GM18861 (cell line): ENCODE measurements around the gene INO80E.
"Not testable (repeated sequence)": the region's sequence is repeated elsewhere in the genome, so short reads cannot be mapped to it uniquely, and the experiment has no call there.

ENCODE experiments used
- ATAC-seq: cut with Tn5 transposase; IDR thresholded peaks from one replicate; pipeline ENCODE4 v1.9.1; 2021; ENCODE audit not compliant: unreplicated experiment

INO80E gene, protein sequence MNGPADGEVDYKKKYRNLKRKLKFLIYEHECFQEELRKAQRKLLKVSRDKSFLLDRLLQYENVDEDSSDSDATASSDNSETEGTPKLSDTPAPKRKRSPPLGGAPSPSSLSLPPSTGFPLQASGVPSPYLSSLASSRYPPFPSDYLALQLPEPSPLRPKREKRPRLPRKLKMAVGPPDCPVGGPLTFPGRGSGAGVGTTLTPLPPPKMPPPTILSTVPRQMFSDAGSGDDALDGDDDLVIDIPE

DNA sequence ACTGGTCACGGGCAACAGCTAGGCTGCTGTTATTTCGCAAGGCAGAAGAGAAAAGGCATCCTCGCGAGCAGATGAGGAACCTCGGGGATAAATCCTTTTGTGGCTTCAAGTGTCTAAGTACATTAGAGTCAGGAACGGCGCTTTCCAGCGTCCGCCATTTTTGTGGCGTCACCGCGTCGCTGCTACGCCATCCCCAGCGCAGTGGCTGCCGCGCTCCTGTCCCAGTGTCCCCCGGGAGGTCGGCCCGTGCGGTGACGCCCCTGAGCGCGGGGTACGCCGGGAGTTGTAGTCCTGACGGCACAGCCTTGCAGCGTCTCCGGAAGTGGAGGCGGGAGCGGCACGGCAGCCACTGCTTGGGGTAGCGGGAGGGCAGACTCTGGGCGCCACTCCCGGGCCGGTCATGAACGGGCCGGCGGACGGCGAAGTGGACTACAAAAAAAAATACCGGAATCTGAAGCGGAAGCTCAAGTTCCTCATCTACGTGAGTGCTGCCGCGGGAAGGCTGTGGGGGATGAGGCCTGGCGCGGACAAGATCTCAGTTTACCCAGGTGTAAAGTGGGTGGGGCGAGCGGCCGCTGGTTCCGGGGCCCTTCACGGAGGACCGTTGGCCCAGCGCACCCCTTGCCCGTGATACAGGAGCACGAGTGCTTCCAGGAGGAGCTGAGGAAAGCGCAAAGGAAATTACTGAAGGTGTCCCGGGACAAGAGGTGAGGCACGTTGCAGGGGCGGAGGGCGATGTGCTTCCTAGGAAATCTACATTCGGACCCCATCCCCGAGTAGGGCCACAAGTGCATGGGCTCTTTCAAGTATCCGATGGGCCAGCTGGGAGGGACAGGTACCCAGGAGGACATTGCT lies at the start of gene INO80E:
Gene INO80E, plus strand, starts transcription at position 331 of the 855 bp plus-strand sequence. Its CDS starts 70 bp downstream, at position 401.
- ATAC-seq = peak; percentile 88

DNA sequence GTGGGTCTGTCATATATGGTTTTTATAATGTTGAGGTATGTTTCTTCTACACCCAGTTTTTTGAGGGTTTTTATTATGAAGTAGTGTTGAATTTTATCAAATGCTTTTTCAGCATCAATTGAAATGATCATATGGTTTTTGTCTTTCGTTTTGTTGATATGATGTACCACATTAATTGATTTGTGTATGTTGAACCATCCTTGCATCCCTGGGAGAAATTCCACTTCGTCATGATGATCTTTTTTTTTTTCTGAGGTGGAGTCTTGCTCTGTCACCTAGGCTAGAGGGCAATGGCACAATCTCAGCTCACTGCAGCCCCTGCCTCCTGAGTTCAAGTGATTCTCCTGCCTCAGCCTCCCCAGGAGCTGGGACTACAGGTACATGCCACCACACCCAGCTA lies 48.1 kb upstream of the INO80E start:
- ATAC-seq = no peak

DNA sequence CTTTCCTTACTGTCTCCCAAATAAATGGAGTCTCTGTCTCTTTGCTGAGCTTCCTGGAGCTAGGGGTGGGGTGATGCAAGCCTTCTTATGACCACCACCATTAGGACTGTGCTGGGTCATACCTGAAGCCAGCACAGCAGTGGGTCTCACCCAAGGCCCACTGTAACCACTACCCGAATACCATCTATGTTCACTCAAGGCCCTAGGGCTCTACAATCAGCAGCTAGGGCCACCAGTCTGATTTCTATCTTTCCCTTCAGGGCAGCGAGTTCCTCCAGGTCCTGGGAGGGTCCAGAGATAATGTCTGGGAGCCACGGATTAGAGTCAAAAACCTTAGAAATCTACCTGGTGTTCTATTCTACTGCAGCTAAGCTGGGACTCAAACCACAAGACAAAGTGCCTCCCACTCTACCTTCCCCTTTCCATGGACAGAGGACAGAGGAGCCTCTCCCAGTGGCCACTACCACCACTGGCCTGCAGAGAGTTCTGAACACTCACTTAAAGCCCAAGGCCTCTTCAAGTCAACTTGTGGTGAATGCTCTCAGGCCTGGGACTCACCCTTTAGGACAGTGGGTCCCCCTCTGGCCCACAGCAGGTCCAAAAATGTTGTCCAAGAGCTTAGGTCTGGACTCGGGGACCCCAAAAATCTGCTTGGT lies 45.1 kb upstream of the INO80E start:
- no peak for ATAC-seq

DNA sequence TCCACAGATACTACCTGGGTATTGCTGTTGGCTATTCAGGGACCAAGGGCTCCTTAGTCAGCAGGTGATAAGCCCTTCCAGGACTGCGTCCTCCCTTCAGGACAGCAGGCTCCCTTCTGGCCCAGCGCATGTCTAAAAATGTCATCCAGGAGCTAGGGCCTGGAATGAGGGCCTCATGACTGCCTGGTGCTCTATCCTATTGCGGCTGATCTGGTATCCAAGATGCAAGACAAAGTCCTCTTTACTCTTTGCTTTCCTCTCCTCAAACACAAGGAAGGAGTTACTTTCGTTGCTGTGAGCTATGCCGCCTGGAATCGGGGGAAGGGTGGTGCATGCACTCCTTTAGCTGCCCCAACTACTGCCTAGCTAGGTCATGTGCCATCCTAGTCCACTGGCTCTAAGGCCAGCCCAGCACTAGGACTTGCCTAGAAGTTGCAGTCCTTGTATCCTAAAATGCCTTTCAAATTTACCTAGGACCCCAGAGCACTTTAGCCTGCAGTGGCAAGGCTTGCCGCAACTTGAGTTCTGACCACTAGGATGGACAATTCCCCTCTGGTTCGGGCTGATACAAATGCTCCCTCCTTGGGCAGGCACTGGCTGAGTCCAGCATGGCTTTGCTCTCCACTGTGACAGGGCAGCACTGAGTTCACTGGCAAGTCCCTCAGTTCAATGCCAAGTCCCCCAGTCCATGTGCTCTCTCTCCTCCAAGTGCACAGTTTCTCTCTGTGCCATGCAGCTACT lies 44.2 kb upstream of the INO80E start:
- no peak for ATAC-seq

DNA sequence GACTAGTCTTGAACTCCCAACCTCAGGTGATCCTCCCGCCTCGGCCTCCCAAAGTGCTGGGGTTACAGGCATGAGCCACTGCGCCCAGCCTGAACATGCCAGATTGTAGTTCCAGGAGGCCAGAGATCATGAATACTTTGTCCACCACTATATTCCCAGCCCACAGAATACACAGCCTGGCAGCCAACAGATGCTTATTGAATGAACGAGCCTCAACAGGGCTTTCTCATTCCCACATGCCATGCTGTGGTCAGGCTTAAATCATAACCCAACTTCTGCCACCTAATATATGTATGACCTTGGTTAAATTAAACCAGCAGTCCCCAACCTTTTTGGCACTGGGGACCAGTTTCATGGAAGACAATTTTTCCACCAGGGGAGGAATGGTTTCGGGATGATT lies 37.3 kb upstream of the INO80E start:
- ATAC-seq = no peak

DNA sequence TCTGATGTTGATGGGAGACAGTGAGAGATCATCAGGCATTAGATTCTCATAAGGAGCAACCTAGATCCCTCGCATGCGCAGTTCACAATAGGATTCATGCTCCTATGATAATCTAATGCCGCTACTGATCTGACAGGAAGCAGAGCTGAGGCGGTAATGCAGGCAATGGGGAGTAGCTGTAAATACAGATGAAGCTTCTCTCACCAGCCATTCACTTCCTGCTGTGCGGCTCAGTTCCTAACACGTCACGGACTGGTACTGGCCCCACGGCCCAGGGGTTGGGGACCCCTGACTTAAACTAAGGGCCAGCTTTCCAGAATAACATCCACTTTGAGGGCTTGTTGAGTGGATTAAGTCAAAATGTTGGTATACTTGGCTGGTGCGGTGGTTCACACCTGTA lies 36.7 kb upstream of the INO80E start:
- ATAC-seq = no peak

DNA sequence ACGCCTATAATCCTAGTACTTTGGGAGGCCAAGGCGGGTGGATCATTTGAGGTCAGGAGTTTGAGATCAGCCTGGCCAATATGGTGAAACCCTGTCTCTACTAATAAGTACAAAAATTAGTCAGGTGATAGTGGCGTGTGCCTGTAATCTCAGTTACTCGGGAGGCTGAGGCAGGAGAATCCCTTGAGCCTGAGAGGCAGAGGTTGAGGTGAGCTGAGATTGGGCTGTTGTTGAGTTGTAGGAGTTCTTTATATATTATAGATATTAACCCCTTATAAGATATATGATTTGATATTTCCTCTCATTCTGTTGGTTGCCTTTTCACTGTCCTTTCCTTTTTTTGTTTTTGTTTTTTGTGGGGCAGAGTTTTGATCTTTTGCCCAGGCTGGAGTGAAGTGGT lies 36.2 kb upstream of the INO80E start:
- not testable (repeated sequence) for ATAC-seq

DNA sequence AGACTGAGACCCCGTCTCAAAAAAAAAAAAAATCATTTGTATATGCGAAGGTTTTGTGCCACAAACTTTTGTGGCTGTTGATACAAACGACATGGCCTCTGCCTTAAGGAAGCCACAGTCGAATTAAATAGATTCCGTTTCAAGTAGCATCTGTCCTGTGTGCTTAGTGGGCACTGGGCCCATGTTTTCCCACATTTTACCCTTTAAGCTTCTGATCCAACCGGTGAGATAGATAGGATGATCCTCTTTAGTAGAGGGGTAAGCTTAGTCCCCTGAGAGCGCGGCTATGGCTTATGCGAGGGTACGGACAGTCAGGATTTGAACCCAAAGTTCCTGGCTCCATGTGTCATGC lies 34.9 kb upstream of the INO80E start:
- no peak for ATAC-seq

DNA sequence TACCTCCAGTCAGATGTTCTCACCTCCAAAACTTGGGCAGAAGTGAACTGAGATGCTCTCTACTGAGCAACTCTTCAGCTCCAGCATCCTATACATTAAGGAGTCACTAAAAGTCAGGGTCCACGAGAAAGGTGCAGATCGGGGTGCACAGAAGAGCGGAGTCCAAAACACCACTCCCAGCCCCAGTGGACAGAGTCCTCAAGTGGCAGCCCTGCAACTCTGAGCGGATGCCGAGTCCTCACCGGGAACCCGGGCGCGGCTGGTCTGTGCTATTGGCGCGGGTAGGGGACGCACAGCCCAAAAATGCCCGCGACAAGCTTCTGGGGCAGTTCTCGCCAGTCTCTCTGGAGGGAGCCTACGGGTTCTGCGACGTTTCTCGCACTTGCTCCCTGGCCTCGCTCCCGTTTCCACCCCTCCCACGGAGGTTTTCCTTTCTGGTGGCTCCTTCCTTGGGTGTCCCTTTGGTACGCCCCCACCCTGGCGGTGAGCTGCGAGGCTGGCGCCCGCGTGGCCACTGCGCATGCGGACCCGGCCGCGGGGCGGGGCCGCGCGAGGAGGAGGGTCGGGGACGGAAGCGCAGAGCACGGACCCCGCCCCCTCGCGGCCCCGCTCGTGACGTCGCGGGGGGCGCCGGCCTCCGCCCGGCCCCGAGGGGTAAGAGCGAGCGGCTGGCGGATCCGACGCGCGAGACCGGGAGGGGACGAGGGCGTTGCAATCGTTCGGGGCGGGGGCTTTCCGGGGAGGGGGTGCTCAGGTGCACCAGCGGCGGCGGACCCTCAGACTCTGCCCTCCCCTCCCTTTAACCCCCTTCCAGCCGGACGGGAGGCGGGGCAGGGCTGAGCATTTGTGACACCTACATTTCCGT lies 34.3 kb upstream of the INO80E start, which contains the start of gene TMEM219:
Gene TMEM219, plus strand, starts transcription at position 601 of the 865 bp plus-strand sequence. CDS start 1,065 bp downstream, outside the sequence.
- peak; percentile 93 for ATAC-seq

DNA sequence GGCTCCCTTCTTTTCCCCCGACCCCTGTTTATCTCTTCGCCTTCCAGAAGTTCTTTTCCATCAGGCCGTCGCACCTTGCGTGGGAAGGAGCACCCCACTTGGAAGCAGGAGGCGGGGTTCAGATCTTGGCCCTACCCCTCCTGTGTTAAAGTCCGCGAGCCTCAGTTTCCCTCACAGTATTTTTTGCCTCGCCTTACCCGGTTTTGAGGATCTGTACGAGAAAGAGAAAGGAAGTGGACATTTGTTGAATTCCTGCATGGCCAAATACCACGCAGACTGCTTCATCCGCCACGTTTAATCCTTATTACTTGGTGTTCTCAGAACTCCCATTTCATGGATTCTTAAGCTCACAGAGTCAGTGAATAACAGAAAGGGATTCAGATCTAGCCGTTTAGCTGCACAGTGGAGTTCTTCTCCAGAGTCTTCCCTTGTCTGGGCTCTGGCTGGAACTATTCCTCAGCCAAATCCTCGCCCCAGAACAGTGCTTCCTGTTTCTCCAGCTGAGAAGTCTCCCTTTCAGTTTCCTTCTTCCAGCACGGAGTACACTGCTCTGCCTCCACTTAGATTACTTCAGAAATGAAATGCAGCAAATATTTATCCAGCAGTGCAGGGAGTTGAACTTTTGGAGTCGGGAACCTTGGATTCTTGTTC lies 33.6 kb upstream of the INO80E start:
- no peak for ATAC-seq

DNA sequence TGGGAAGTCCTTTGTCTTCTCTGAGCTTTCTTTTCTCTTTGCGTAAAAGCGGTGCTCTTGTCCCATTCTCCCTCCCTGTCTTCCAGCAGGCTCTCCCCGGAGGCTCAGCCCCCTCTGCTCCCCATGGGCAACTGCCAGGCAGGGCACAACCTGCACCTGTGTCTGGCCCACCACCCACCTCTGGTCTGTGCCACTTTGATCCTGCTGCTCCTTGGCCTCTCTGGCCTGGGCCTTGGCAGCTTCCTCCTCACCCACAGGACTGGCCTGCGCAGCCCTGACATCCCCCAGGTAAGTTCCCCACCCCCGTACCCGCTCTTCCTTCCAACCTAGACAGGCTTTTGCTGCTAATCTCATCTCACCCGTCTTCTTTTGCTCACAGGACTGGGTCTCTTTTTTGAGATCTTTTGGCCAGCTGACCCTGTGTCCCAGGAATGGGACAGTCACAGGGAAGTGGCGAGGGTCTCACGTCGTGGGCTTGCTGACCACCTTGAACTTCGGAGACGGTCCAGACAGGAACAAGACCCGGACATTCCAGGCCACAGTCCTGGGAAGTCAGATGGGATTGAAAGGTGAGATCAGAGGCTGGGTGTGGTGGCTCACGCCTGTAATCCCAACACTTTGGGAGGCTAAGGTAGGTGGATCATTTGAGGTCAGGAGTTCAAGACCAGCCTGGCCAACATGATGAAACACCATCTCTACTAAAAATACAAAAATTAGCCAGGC lies 32.9 kb upstream of the INO80E start:
- no peak for ATAC-seq

DNA sequence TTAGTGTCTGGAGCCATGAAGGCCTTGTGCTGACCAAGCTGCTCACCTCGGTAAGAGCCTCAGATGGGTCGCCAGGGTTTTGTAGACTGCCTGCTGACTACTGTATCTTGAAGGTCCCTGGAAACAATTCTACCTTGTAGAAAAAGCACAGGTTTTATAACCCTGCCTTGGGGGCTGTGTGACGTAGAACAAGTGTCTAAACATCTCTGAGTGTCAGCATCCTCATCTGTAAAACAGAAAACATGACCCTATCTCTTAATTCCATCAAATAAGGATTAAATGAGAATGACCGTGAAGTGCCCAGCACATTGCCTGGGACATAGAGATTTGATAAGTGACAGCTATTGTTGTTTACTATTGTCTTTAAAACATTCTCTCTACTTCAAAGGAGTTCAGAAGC lies 27.8 kb upstream of the INO80E start:
- ATAC-seq = no peak

DNA sequence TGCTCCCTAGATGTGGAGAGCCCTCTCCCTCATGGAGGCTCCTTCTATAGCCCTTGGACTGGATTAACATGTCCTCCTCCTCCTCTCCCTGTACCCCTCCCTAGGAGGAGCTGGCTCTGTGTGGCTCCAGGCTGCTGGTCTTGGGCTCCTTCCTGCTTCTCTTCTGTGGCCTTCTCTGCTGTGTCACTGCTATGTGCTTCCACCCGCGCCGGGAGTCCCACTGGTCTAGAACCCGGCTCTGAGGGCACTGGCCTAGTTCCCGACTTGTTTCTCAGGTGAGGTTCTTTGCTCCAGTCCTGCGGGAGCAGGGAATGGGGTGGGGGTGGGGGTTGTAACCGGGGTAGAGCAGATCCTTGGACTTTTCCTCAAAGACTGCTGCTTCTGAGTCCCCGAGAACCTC lies 24.7 kb upstream of the INO80E start:
- no peak for ATAC-seq

DNA sequence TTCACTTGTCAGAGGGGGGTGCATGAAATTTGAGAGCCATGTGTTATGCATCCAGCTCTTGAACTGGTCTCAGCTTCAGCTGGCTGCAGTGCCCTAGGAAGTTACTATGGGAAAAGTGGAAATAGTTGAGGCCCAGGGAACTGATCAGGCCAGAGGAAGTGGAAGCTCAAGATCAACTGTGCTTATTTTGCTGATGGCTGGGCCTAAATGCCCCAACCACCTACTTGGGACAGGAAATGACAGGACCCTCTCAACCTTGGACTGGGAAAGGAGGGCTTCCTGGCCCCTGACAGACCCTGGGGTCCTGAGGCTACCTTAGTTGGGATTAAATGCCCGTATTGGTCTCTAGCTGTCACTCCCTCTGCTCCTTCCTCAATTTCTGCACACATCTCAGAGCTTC lies 23.5 kb upstream of the INO80E start:
- no peak for ATAC-seq

DNA sequence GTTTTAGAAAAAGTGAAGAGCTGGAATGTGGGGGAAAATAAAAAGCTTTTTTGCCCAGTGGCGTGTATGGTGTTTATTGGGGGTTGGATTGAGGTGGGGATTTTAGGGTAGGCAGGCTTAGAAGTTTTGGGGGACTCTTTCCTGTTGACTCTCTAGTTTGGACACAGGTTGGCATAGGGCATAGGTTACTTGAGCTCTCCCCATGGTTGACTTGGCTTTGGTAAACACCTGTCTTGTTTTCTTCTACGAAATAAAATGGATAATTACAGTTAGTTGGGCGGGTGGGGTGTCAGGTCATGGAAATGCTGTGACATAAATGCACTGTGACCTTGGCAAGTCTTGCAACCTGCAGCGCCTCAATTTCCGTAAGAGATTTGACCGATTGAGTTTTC lies 23.1 kb upstream of the INO80E start:
- no peak for ATAC-seq

DNA sequence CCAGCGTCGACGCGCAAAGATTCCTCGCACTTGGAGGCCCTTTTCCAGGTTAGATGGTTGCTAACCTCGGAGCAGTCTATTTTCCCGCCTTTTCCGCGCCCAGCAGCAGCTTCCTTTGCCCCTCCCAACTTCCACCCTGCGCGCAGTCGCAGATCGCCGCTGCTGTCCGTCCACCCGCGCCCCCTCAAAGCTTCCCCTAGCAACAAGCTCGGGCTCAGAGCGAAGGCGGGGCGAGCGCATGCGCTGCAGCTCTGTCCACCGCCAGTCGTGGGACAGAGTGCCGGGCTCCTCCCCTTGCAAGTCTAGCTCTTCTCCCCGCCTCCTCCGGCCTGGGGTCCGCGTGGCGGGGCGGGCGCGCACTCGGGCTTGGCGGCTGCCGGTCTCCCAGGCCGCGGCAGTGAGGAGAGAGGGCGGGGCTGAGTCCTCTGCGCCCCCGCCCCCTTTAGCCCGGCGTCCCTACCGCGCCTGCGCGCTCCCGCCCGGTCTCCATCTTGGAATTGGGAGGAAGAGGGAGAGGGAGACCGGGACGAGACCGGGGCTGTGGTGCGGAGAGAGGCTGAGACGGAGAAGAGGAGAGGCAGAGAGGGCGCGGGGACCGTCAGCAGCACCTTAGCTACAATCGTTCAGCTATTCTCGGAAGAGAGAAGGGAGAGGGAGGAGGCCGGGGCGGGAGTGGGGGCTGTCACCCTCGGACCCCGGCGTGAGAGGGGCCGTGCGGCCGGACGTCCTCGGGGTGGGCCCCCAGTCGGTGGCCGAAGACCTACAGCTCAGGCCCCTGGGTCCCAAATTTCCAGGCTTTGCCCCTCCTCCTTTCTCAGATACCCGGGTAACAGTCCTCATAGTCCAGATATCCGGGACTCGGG lies 22.4 kb upstream of the INO80E start, which contains the start of gene TAOK2:
Gene TAOK2, plus strand, starts transcription at position 485 of the 863 bp plus-strand sequence. CDS start 3,905 bp downstream, outside the sequence.
- peak; percentile 87 for ATAC-seq

DNA sequence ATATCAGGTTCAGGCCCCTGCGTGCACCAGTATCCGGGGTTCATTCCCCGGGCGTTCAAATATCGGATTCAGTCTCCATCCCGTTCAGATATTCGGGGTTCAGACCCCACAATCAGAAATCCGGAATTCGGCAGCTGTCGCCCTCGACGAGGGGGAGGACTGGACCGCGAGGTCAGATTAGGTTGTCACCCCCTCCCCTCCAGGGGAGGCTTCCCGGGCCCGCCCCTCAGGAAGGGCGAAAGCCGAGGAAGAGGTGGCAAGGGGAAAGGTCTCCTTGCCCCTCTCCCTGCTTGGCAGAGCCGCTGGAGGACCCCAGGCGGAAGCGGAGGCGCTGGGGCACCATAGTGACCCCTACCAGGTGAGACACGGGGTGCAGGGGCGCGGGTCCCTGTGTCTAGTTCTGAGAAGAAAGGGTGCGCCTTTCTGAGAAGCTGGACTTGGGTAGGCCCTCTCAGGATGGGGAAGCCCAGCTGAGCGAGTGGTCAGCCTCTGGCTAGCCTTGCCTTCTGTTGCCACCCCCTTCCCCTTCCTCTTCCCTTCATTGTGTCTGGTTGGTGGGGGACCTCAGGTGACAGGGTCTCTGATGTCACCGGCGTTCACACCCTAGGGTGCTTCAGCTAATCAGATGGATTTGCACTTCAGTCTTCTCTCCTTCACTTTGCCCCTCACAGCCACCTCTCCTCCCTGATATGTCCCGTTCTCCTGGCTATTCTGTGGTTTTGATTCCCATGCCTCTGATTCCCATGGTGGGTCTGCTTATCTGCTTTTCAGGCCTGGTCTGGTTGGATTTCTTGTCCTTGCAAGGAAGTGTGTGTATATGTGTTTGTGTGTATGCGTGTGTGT lies 21.5 kb upstream of the INO80E start:
- no peak for ATAC-seq
